Measurements from ENCODE around the gene WAC.

Gene WAC

DNA sequence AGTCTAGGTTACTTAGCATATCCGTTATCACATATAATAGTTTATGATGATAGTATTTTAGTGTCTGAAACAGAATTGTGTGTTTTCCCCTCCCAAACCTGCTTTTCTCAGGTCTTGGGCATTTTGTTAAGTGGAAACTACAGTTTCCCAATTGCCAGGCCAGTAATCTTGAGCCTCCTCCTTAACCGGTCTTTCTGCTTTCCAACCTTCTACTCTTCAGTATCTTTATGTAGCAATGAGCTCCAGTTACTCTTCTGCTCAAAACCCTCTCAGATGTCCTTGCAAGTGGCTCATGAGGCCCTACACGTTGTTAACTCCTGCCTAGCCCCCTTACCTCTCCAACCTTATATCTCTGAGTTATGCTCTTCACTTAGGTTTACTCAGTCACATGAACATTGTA lies 22.0 kb downstream of the WAC start:
- no peak overlapping the region for H3K4me3 ChIP-seq (ENCODE audit: control insufficient read depth, low read depth, low read length)
- DNase-seq (ENCODE audit: low read depth): no peak
- no peak for TF ChIP-seq CTCF (conservative IDR thresholded peaks at IDR 0.05; ENCODE audit: control insufficient read depth, insufficient read depth, low read depth, low read length)

DNA sequence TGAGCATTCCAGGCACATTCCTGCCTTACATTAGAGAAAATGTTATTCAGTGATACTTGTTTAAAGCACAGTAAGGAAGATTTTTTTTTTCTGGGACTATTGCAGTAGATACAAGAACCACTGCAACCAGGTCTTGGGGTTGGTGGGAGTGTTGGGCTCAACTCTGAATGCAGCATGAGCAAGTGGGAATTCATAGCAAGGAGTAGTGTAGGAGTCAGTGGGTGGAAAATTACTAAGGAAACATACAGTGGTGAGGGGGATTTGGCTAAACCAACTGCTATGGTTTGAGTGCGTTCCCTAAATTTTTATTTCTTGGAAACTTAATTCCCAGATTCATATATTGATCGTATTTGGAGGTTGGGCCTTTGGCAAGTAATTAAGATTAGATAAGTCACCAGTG lies 22.4 kb downstream of the WAC start:
- no peak for TF ChIP-seq CTCF (conservative IDR thresholded peaks at IDR 0.05; ENCODE audit: control insufficient read depth, insufficient read depth, low read depth, low read length)
- no peak for DNase-seq (ENCODE audit: low read depth)
- no peak overlapping the region for H3K4me3 ChIP-seq (ENCODE audit: control insufficient read depth, low read depth, low read length)

- no peak for TF ChIP-seq CTCF (conservative IDR thresholded peaks at IDR 0.05; ENCODE audit: control insufficient read depth, insufficient read depth, low read depth, low read length)
Observed at GRCh38 chr10:28556142-28556541, 23.2 kb downstream of the WAC start.

DNA sequence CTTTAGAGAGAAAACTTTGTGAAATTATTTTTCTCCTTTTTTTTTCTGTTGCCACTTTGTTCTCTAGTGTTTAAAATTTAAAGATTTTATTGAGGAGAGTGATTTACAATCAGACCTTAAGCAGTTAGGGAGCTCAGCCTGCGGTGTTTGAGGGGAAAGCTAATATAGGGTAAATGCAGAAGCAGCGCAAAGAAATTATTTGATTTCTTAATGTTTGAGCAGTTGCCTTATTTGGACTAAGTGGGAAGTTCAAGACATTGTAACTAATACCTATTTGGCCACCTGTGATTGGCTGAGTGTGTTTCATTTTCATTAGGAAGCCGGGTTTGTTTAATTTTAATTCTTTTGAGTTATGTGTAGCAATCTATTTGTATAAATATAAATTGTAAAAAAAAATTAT lies 25.3 kb downstream of the WAC start:
- TF ChIP-seq CTCF (conservative IDR thresholded peaks at IDR 0.05; ENCODE audit: control insufficient read depth, insufficient read depth, low read depth, low read length): no peak
- H3K4me3 ChIP-seq (ENCODE audit: control insufficient read depth, low read depth, low read length): no peak overlapping the region

More at GRCh38 chr10:28556142-28556541, 23.2 kb downstream of the WAC start:
- DNase-seq (ENCODE audit: low read depth): no peak
- H3K4me3 ChIP-seq (ENCODE audit: control insufficient read depth, low read depth, low read length): no peak overlapping the region

GRCh38 chr10:28558923-28559508 lies 26.1 kb downstream of the WAC start:
- no peak for DNase-seq (ENCODE audit: low read depth)
- no peak for TF ChIP-seq CTCF (conservative IDR thresholded peaks at IDR 0.05; ENCODE audit: control insufficient read depth, insufficient read depth, low read depth, low read length)
- H3K4me3 ChIP-seq (ENCODE audit: control insufficient read depth, low read depth, low read length): no peak overlapping the region

More for the DNA sequence above, 25.3 kb downstream of the WAC start:
- no peak for DNase-seq (ENCODE audit: low read depth)

- TF ChIP-seq CTCF (conservative IDR thresholded peaks at IDR 0.05; ENCODE audit: control insufficient read depth, insufficient read depth, low read depth, low read length): no peak
- peak; percentile 12 for DNase-seq (ENCODE audit: low read depth)
- no peak overlapping the region for H3K4me3 ChIP-seq (ENCODE audit: control insufficient read depth, low read depth, low read length)
Observed at GRCh38 chr10:28559618-28560017, 26.7 kb downstream of the WAC start.

- DNase-seq (ENCODE audit: low read depth): no peak
Observed at GRCh38 chr10:28560617-28561016, 27.7 kb downstream of the WAC start.

More at GRCh38 chr10:28560617-28561016, 27.7 kb downstream of the WAC start:
- no peak overlapping the region for H3K4me3 ChIP-seq (ENCODE audit: control insufficient read depth, low read depth, low read length)
- no peak for TF ChIP-seq CTCF (conservative IDR thresholded peaks at IDR 0.05; ENCODE audit: control insufficient read depth, insufficient read depth, low read depth, low read length)

All from fibroblast of mammary gland (primary cell).